ENCODE data around the gene LYRM4. TPM values are rescaled to one million over a fixed set of nuclear protein-coding genes. Genes with fewer than 3 reads are reported as not detected.

LYRM4 gene
- total RNA-seq, 1 donor from 2014 or later: 26.1 TPM

DNA sequence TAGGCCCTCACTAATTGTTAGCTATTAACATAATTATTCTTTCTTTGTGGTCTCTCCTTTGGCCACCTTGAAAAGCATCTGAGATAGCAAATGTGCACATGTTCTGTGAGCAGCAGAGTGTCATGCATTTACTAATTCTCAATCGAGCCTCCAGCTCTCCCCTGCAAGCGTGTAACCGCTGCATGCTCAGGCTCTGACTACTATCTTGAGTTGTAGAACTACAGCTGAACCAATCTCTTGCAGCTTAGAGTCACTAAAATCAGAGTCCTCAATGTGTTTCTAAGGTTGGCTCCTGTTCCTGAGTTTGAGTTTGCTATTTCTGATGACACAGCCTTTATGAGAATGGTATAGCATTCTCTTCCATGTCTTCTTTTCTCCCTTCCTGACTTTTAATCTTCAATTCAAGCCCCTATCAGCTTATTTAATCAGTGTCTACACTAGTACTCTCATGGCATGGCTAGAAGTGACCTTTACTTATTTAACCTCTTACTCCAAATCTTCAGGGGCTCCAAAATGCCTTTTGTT lies 110.1 kb downstream of the LYRM4 start:
- no peak for DNase-seq (ENCODE audit: extremely low read depth, low read depth, low spot score)

GRCh38 chr6:5149891-5150290 lies 110.9 kb downstream of the LYRM4 start:
- DNase-seq (ENCODE audit: extremely low read depth, low read depth, low spot score): no peak

DNA sequence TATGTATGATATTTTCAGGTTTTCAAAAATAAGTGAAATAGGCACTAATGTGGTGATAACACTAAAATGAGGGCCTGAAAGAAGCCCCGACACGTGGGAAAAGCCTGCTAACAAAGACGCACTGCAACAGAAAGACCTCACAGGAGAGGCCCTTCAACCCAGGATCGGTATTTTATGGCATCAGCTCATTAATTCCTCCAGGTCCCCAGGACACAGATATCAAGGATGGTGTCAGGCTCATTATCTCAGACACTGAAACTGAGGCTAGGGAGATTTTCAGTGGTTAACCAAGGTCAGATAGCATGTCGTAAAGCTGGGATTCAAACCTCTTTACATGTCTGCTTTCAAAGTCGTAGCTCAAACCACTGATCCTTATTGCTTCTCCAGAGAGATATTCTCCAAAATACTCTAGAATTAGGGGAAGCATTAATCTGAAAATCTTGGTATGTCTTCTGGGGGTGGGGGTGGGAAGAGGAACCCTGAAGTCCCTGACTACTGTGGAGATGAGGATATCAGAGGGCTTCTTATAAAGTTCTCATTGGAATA lies 111.5 kb downstream of the LYRM4 start:
- DNase-seq (ENCODE audit: extremely low read depth, low read depth, low spot score): no peak

DNA sequence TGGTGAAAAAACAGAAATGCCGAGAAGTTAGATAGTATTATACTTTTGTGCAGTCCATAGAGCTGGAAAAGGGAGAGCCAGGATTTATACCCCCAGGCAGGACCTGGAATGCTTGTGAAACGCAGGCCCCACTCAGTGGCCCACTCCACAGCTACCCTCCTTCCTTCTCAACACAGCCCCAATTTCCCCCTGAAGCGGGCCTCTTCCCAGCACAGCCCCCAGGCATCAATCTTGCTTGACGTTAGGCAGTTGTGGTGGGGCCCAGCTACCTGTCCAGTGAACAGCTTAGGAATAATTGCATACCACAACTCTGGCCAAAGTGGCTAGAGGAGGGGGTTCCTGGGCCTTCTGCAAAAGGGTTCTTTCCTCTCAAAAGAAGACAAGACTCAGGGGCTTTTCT lies 114.4 kb downstream of the LYRM4 start:
- no peak for DNase-seq (ENCODE audit: extremely low read depth, low read depth, low spot score)

GRCh38 chr6:5143634-5144311 lies 117.0 kb downstream of the LYRM4 start:
- peak; percentile 67 for DNase-seq (ENCODE audit: extremely low read depth, low read depth, low spot score)

DNA sequence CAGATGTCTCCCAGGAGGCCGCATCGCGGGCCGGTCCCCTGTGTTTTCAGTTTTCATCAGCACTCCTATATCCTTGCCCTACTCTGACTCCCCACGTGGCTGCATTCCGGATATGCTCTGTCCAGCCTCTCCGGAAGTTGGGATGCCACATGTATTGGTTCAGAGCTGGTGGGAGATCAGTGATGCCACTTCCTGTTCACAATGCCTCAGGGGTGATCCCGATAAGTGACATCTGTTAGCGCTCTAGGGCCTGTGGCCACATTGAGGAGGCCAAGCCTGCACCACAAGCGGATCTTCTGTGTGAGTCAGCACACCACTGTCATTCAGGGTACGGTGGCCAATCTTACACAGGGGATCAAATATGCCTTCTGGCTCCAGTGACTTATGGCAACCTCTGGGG lies 117.8 kb downstream of the LYRM4 start:
- no peak for DNase-seq (ENCODE audit: extremely low read depth, low read depth, low spot score)

DNA sequence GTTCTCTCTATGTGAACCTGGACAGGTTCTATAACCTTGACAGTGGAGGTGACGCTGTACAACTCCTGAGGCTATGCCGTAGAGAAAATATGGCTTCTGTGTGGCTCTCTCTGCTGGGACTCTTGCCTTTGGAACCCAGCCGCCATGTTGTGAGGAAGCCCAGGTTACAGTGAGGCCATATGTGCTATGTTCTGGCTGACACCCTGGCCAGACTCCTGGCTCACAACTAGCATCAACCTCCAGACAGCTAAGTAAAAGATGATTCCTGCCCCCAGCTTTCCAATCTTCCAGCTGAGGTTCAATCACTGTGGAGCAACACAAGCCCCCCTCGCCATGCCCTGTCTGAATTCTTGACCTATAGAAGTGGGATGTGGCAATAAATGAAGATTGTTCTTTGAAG lies 118.6 kb downstream of the LYRM4 start:
- no peak for DNase-seq (ENCODE audit: extremely low read depth, low read depth, low spot score)

- DNase-seq (ENCODE audit: extremely low read depth, low read depth, low spot score): no peak
Observed at GRCh38 chr6:5141046-5141445, 119.7 kb downstream of the LYRM4 start.

- DNase-seq (ENCODE audit: extremely low read depth, low read depth, low spot score): no peak
Observed at GRCh38 chr6:5139828-5140771, 120.7 kb downstream of the LYRM4 start.

- no peak for DNase-seq (ENCODE audit: extremely low read depth, low read depth, low spot score)
Observed at GRCh38 chr6:5138995-5139827, 121.5 kb downstream of the LYRM4 start.

GRCh38 chr6:5136851-5137250 lies 123.9 kb downstream of the LYRM4 start:
- DNase-seq (ENCODE audit: extremely low read depth, low read depth, low spot score): no peak

- DNase-seq (ENCODE audit: extremely low read depth, low read depth, low spot score): no peak
Observed at GRCh38 chr6:5135788-5136376, 124.9 kb downstream of the LYRM4 start.

- DNase-seq (ENCODE audit: extremely low read depth, low read depth, low spot score): no peak
Observed at GRCh38 chr6:5133943-5134342, 126.8 kb downstream of the LYRM4 start.

DNA sequence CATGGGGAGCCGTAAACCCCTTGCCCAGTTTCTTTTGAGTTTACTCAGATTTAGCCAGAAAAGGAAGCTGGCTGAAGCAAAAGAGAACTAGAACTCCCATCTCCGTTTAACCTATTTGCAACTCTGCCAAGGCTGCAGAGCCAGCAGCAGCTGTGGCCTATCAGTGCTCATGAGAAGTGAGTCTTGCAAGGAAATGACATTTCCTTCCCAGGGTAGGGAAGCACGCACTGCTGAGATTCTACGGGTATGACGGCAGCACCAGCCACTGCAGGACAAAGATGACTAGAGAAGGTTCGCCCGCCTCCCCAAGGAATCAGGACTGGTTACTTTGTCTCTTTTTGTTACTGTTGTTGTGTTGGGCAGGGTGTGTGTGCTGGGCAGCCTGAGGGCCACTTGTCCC lies 128.0 kb downstream of the LYRM4 start:
- DNase-seq (ENCODE audit: extremely low read depth, low read depth, low spot score): peak; percentile 84

DNA sequence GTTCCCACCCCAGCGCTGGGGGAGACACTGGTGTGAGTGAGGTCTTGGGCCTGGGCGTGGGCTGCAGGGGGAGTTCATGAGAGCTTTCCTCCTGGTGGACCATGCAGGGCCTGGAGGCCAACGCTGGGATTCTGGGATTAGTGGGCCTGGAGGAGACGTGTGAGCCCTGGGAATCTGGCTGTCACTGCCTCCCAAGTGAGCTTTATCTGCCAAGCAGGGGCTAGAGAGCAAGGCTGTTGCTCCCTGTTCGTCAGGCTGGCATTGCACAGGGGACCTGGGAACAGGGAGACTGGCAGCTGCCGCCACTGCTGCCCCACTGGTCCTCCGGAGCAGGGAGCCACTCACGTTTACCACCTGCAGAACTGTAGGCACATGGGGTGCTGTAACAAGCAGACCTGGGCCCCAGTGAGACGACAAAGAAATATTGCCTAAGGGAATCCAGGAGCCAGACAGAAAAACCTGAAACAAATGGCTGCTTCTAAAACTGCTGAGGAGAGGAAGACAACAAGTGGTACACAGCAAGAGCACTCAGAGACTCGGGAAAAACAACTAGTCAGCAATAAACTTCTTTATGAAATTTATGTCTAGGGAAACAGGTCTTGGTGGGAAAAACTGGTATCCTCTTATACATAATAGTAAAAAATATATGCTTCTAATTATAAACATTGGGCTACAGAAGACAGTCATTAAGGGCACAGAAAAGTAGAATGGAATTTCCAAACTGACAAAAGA lies 130.4 kb downstream of the LYRM4 start:
- no peak for DNase-seq (ENCODE audit: extremely low read depth, low read depth, low spot score)

DNA sequence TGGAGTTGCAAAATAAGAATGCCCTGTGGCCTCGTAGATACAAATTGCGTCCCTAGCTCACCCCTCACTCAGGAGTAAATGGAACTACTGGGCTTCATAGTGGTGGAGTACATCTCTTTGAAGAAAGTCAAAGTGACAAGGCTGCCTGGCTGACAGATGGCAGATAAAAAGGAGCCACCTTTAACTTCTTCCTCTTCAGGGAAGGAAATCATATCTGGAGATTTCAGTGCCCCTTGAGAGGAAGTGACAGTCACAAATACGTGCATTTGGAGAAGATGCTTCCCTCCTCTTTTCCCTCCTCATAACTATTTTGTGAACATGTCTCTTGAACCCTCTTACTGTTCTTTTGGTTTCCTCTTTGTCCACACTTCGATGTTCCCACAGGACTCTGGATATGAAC lies 132.4 kb downstream of the LYRM4 start:
- no peak for DNase-seq (ENCODE audit: extremely low read depth, low read depth, low spot score)

GRCh38 chr6:5127106-5127687 lies 133.6 kb downstream of the LYRM4 start:
- DNase-seq (ENCODE audit: extremely low read depth, low read depth, low spot score): no peak

DNA sequence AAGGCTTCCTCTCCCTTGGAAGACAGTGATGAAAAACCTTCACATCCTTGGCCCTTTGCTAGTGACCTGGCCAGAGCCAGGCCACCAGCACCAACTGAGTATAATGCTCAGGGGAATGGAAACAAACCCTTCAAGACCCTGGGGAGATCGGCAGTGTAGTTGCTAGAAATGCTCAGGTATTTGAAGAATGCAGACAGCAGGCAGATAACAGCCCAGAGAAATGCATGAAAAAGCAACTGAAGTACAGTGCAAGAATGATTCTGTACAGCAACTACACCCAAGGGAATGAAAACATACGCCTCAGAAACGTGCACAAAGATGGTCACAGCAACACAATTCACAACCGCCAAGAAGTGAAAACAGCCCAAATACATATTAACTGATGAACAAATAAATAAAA lies 134.5 kb downstream of the LYRM4 start:
- DNase-seq (ENCODE audit: extremely low read depth, low read depth, low spot score): no peak

All from glomerular endothelial cell (primary cell).